Suppressor macrophage treated with lipopolysaccharide for 4 hours (primary cell): Measurements from ENCODE around the gene ZNF503.

Experiments
- DNase-seq: peaks from one replicate; pipeline ENCODE4 v3.0.0-alpha.2; 2020

The ZNF503 gene

DNA sequence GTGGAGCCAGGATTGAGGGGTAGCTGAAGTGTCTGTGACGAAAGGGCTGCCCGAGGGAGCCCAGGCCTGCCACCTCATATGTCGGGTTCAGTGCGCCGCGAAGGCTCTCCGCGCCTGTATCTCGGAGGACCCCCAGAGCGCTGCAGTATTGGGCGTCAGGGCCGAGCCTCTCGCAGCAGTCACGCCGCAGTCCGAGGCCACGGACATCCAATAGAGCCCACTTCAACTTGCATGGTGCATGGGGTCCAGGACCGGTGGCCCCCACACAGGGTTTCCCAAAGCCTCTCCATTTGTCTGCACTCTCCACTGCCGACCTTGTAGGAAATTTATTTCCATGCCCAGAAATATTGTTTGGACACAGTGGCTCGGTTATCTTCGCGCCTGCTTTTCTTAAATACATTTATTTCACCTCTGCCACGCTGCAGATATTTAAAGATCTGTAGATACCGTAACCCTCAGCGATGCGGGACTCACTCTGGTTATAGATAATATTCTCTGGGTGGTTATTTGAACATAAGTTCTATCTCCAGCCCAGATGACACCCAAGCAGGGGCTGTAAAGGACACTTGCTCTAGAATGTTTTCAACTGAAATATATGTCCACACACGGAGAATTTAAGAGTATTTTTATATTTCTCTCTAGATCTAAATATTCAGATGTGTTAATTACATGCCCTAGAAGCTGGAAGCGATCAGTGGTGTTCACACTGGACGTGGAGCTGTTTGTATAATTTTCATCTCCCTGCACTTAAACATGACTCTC lies 5.1 kb upstream of the ZNF503 start:
- no peak for DNase-seq

DNA sequence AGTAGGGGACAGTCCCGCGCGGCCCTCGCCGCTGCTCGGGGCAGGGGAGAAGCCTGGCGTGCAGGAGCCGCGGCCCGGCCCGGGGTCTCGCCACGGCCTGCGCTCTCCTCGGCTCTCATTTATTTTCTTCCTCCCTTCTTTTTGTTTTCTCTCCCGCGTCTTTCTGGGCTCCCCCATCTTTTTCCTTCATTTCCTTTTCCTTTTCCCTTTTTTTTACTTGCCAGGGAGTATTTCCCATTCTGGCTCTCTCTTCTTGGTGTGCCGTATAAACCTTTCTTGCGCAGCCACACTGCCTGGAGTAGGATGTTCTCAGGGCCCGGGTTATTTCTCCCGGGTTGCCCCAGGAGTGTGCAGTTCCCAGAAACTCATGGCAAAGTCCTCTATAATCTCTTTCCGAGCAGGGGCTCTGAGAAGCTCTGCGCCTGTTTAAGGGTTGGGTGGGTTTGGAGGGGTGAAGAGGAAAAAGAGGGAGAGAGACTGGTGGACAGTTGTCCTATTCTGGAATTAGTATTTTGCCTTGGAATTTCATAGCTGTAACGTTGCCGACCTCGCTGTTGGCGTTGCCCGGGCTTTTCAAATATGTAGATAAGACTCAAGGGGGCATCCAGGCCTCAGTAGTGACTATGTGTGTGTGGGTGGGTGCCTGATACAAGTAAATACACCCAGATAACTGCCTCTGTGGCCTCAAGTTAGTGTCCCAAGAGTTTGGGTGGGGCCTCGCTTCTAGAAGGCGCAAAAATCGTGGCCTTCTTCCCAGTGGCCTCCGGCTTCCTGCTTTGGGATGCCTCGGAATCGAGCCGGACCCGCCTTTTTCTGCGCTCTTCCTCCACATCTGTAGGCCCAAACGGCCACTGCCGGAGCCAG lies 4.3 kb upstream of the ZNF503 start:
- DNase-seq = no peak

- no peak for DNase-seq
Observed at GRCh38 chr10:75404815-75405597, 3.4 kb upstream of the ZNF503 start.

DNA sequence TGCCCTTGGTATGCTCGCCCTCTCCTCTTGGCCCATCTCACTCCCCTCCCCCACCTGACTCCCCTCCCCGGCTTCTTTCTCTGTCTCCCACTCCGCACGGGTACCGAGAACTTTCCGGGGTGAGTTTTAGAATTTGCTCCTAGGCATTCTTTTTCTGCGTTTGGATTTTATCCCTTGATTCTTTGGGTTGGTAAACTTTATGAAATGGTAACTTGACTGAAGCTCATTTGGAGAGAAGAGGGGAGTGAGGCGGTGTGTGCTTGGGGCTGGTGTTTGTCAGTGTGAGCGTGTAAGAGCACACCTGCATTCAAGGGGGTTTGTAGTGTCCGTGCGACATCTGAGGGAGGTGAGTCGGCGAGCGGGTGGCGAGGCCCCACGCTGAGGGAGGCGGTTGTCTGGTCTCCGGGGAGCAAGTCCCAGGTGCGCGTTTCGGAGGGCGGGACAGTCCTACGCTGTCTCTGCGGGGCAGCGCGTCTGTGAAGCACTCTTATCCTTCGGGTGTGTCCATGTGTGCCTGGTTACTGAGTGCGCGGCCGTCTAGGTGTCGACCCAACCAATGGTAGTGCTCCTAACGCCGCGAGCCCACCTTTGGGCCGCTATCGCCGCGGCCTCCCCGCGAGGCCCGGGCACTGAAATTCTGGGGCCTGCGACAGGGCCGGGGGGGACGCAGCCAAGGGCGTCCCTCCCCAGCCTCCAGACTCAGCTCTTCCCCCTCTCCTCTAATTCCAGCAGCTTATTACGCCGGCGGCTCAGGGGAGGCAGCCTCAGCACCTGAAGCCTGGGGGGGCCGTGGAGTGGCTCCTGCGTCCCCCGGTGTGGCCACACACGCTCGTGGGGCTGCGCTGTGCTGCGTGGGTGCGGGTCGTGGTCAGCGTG lies 2.6 kb upstream of the ZNF503 start:
- DNase-seq = no peak

DNA sequence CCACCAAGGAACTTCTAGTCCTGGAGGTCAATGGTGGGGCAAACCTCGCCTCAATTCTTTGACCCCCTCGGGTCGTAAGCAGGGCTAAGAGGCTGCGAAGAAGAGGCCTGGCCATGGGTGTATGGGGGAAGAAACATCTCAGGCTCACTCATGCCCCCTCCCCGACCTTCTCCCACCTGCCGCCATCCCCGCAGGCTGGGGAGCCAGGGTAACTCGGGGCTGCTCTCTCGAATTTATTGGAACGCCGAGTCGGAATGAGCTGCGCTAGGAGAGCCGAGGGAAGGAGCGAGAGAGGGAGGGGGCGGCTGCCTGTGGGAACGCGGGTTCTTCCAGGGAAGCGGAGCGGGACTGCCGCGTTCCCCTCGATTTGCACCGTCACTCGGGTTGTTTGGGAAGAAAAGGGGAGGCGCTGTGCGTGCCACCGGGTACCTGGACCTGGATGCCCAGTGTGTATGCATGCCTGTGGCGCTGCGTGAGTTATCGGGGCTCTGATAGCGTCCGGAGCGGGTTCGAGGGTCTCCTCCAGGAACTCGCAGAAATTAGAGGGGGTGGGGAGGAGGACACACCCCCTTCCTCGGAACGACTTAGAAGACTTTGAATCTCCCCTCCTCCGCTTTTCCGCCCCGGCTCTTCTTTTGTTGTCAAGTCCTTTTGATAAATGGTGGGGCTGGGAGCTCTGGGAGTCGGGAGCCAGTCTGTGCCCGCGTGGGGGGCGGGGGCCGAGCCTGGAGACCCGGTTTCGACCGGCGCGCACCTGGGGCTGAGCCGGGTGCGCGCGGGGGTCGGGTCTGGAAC lies 1.8 kb upstream of the ZNF503 start:
- no peak for DNase-seq

DNA sequence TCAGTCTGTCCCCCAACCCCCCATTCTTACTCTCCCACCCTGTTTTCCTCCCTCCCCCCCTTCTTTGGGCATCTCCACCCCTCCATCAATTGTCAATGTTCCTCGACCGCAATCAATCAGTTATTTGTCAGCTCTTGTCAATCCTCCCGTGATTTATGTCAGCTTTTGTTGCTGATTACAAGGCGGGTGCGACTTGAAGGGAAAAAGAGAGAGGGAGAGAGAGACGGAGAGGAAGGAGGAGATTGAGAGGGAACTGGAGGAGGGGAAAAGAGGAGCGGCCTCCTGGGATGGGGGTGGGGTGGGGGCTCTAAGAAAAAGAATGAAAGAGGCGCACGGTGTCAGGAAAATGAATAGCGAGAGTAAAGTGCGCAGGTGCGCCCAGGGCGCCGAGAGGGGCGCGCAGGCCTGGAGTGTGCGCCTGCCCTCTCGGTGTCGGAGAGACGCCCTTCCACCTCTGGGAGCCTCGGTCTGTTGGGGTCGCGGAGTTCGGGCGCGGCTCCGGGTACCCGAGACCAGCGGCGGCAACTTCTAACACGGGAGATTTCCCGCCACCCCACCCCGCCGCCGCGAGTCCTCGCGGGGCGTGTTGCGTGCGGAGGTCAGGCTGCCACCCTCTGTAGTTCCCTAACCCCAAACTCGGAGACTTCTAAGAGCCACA lies 1.1 kb upstream of the ZNF503 start:
- DNase-seq = peak; percentile 28

- peak; percentile 64 for DNase-seq
Observed at GRCh38 chr10:75400771-75401568, 594 bp downstream of the ZNF503 start.

DNA sequence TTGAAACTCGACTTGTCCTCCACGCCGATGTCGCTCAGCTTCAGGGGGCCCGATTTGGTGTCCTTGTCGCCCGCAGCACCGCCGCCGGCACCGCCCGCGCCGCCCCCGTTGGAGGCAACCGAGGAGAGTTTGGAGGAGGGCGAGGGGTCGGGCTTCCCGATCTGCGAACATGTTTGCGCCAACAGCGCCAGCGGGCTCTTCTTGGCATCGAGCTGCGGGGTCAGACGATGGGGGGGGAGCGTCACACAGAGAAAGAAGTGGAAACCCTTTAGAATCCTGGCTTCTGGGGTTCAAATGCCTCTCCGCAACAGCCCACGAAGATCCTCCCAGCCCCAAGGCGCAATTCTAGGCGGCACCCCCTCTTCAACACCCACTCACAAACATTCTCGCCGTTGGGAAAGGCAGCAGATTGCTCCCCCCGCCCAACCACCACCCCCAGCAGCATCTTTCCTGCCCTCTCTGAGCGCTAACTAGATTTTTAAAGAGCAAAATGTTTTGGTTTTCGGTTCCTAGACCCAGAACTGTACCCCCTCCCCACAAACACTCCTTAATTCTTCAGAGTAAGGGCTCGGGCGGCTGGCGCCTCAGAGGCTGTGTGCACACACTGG lies 1.3 kb downstream of the ZNF503 start:
- DNase-seq = peak; percentile 42

GRCh38 chr10:75399461-75400162 lies 2.0 kb downstream of the ZNF503 start:
- DNase-seq = peak; percentile 78

GRCh38 chr10:75398692-75399460 lies 2.7 kb downstream of the ZNF503 start:
- DNase-seq = no peak

GRCh38 chr10:75398200-75398691 lies 3.3 kb downstream of the ZNF503 start:
- no peak for DNase-seq

DNA sequence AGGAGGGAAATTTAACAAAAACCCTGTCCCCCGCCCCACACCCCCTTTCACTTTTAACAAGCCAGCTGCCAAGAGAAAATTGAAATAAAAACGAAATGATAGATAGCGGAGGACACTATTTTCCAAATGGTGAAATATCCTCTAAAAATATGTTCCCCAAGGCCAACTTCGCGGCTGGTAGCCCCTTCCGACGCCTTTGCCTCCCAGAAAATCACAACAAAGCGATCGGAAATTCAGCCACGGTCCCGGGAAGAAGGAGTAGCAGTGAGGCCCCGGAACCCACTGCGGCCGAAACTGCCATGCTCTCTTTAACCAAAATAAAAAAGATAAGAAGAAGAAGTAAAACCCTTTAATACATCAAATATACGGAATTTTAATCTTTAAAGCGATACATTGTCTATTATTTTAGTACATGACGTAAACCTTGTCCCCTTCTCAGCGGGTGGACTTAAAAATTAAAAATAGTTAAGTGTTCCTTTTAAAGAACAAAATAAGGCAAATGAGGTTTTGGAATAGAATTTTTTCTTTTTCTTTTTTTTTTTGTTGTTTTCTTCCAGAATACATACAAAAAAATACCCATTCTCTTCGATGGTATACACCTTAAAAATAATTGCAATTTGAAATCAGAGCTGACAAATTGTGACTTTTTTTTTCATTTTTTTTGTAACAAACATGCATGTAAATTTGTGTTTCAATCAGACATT lies 3.9 kb downstream of the ZNF503 start:
- DNase-seq = no peak

- DNase-seq = no peak
Observed at GRCh38 chr10:75396631-75397495, 4.7 kb downstream of the ZNF503 start.

- DNase-seq = no peak
Observed at GRCh38 chr10:75395932-75396630, 5.5 kb downstream of the ZNF503 start.
